ENCODE results near the gene EMSY. TPM values are rescaled to one million over a fixed set of nuclear protein-coding genes. Genes with fewer than 3 reads are reported as not detected.

Gene EMSY
- total RNA-seq, 1 donor from 2014 or later: 20.2 TPM

GRCh38 chr11:76444065-76444383 lies 794 bp upstream of the EMSY start:
- Mint-ChIP-seq H3K4me1 (ENCODE audit: unreplicated experiment) (peaks cover 22% of the 10 kb centered on the region), H3K27ac (ENCODE audit: unreplicated experiment) (peak overlapping the region; percentile 96), H3K4me3 (ENCODE audit: unreplicated experiment) (peak overlapping the region; percentile 96), H3K36me3 (ENCODE audit: low read depth, unreplicated experiment) (peaks cover 3% of the 10 kb centered on the region), H3K9me3 (ENCODE audit: unreplicated experiment) (no peaks in the 10 kb centered on the region), H3K27me3 (ENCODE audit: unreplicated experiment) (peaks cover 10% of the 10 kb centered on the region)
- TF ChIP-seq, protein P1, sequence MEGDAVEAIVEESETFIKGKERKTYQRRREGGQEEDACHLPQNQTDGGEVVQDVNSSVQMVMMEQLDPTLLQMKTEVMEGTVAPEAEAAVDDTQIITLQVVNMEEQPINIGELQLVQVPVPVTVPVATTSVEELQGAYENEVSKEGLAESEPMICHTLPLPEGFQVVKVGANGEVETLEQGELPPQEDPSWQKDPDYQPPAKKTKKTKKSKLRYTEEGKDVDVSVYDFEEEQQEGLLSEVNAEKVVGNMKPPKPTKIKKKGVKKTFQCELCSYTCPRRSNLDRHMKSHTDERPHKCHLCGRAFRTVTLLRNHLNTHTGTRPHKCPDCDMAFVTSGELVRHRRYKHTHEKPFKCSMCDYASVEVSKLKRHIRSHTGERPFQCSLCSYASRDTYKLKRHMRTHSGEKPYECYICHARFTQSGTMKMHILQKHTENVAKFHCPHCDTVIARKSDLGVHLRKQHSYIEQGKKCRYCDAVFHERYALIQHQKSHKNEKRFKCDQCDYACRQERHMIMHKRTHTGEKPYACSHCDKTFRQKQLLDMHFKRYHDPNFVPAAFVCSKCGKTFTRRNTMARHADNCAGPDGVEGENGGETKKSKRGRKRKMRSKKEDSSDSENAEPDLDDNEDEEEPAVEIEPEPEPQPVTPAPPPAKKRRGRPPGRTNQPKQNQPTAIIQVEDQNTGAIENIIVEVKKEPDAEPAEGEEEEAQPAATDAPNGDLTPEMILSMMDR (IDR thresholded peaks at IDR 0.05; ENCODE audit: unreplicated experiment): no peak
- DNase-seq (ENCODE audit: low spot score): no peak

DNA sequence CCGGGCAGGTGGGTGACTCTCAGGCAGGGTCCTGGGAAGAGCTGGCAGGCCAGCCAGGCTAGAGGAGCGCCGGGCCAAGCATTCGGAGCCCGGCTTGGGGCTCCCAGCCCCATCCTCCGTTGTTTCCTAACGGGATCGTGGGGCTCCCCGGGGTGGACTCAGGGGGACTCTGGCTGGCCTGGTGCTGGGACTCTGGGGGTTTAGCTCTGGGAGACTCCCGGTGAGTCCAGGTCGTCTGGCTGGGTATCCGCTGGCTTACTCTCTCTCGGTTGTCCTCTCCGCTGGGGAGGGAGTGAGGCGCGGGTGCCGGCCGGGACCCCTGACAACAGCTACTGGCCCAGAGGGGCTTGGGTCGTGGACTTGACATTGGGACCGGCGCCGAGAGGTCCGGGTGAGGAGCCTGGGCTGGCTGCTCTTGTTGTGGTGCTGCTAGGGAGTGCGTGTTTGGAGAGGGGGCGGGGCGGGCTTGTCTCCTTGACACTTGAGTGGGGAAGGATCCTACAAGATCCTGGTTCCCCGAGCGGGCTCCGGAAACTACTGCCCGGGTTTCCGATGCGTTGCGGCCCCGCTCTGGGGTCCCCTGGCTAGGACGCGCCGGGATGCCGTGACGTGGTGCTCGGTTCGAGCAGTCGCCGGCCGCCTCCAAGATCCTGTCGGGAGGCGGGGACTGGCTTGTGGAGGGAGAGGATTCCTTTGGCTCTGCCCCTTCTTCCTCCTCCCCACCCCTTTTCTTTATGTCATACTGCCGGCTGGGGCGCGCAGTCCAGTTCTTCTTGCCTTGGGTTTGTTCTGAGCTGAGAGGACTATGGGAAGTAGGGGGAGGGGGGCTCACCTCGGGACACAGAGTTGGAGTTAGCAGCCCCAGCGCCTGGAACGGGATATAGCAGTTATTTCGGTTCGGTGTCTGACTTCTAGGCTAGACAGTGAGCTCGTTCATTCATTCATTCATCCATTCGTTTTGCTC lies 585 bp downstream of the EMSY start:
- peak overlapping the region; percentile 96 for H3K27ac Mint-ChIP-seq (ENCODE audit: unreplicated experiment)
- H3K4me3 Mint-ChIP-seq (ENCODE audit: unreplicated experiment): peak overlapping the region; percentile 96
- peak; percentile 79 for DNase-seq (ENCODE audit: low spot score)
- TF ChIP-seq, protein P1 (IDR thresholded peaks at IDR 0.05; ENCODE audit: unreplicated experiment): no peak
- peaks cover 10% of the 10 kb centered on the region for H3K27me3 Mint-ChIP-seq (ENCODE audit: unreplicated experiment)
- no peaks in the 10 kb centered on the region for H3K9me3 Mint-ChIP-seq (ENCODE audit: unreplicated experiment)
- H3K36me3 Mint-ChIP-seq (ENCODE audit: low read depth, unreplicated experiment): peaks cover 3% of the 10 kb centered on the region
- peaks cover 22% of the 10 kb centered on the region for H3K4me1 Mint-ChIP-seq (ENCODE audit: unreplicated experiment)

GRCh38 chr11:76448506-76448905 lies 3.7 kb downstream of the EMSY start:
- Mint-ChIP-seq H3K4me1 (ENCODE audit: unreplicated experiment) (peaks cover 19% of the 10 kb centered on the region), H3K36me3 (ENCODE audit: low read depth, unreplicated experiment) (peaks cover 3% of the 10 kb centered on the region), H3K27ac (ENCODE audit: unreplicated experiment) (no peak overlapping the region), H3K4me3 (ENCODE audit: unreplicated experiment) (no peak overlapping the region), H3K9me3 (ENCODE audit: unreplicated experiment) (no peaks in the 10 kb centered on the region), H3K27me3 (ENCODE audit: unreplicated experiment) (peaks cover 10% of the 10 kb centered on the region)
- TF ChIP-seq, protein P1 (IDR thresholded peaks at IDR 0.05; ENCODE audit: unreplicated experiment): no peak
- no peak for DNase-seq (ENCODE audit: low spot score)

- TF ChIP-seq, protein P1 (IDR thresholded peaks at IDR 0.05; ENCODE audit: unreplicated experiment): no peak
- no peaks in the 10 kb centered on the region for H3K36me3 Mint-ChIP-seq (ENCODE audit: low read depth, unreplicated experiment)
- no peaks in the 10 kb centered on the region for H3K9me3 Mint-ChIP-seq (ENCODE audit: unreplicated experiment)
- H3K27me3 Mint-ChIP-seq (ENCODE audit: unreplicated experiment): no peaks in the 10 kb centered on the region
- H3K4me1 Mint-ChIP-seq (ENCODE audit: unreplicated experiment): peaks cover 9% of the 10 kb centered on the region
- no peak overlapping the region for H3K27ac Mint-ChIP-seq (ENCODE audit: unreplicated experiment)
- no peak for DNase-seq (ENCODE audit: low spot score)
- no peak overlapping the region for H3K4me3 Mint-ChIP-seq (ENCODE audit: unreplicated experiment)
Measured at GRCh38 chr11:76453248-76453647, 8.4 kb downstream of the EMSY start.

- H3K27ac Mint-ChIP-seq (ENCODE audit: unreplicated experiment): peak overlapping the region; percentile 84
- peak; percentile 14 for DNase-seq (ENCODE audit: low spot score)
- no peaks in the 10 kb centered on the region for H3K27me3 Mint-ChIP-seq (ENCODE audit: unreplicated experiment)
- H3K4me1 Mint-ChIP-seq (ENCODE audit: unreplicated experiment): peaks cover 9% of the 10 kb centered on the region
- TF ChIP-seq, protein P1 (IDR thresholded peaks at IDR 0.05; ENCODE audit: unreplicated experiment): no peak
- no peaks in the 10 kb centered on the region for H3K9me3 Mint-ChIP-seq (ENCODE audit: unreplicated experiment)
- H3K4me3 Mint-ChIP-seq (ENCODE audit: unreplicated experiment): no peak overlapping the region
- H3K36me3 Mint-ChIP-seq (ENCODE audit: low read depth, unreplicated experiment): no peaks in the 10 kb centered on the region
Measured at GRCh38 chr11:76455331-76455730, 10.5 kb downstream of the EMSY start.
